ENCODE data around the gene CHRNG.
A peak's percentile ranks its signal among the peaks of the same experiment; 100 is the strongest.
"Not testable (repeated sequence)": the region's sequence is repeated elsewhere in the genome, so short reads cannot be mapped to it uniquely, and the experiment has no call there.

Gene CHRNG

DNA sequence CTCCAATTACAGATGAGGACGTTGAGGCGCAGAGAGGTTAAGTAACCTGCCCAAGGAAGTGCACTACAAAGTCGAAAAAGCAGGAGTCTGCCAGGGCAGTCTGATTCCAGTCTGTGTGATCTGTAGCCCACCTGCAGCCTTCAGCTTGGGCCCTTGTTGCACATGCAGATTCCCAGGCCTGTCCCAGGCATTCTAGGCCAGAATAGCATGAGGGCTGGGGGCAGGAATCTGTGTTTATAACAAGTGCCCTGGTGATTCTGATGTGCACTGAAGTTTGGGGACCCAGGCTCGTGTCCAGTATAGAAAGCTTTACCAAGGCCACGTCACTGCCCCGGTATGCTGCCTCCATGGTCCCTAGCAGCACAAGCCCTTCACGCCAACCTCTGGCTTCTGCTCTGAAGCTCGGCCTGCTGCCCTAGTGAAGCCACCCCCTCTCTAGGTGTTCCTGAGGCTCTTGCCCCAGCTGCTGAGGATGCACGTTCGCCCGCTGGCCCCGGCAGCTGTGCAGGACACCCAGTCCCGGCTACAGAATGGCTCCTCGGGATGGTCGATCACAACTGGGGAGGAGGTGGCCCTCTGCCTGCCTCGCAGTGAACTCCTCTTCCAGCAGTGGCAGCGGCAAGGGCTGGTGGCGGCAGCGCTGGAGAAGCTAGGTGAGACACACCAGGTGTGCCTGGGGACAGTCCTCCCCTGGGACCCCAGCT is 4.6 kb downstream of the CHRNG start:
- no peak for DNase-seq (ENCODE audit: low read depth in 2 of 2)

DNA sequence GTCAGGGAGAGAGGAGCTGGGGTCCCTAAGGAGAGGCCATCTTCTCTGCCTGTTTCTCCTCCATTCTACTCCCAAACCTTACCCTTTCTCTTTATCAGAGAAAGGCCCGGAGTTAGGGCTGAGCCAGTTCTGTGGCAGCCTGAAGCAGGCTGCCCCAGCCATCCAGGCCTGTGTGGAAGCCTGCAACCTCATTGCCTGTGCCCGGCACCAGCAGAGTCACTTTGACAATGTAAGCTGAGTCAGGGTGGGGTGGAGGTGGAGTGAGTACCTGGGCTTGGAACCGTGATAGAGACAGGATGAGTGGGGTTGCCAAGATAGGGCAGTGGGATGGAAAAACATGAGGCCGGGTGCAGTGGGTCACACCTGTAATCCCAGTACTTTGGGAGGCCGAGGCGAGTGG is 5.2 kb downstream of the CHRNG start:
- DNase-seq (ENCODE audit: low read depth in 2 of 2) = no peak

DNA sequence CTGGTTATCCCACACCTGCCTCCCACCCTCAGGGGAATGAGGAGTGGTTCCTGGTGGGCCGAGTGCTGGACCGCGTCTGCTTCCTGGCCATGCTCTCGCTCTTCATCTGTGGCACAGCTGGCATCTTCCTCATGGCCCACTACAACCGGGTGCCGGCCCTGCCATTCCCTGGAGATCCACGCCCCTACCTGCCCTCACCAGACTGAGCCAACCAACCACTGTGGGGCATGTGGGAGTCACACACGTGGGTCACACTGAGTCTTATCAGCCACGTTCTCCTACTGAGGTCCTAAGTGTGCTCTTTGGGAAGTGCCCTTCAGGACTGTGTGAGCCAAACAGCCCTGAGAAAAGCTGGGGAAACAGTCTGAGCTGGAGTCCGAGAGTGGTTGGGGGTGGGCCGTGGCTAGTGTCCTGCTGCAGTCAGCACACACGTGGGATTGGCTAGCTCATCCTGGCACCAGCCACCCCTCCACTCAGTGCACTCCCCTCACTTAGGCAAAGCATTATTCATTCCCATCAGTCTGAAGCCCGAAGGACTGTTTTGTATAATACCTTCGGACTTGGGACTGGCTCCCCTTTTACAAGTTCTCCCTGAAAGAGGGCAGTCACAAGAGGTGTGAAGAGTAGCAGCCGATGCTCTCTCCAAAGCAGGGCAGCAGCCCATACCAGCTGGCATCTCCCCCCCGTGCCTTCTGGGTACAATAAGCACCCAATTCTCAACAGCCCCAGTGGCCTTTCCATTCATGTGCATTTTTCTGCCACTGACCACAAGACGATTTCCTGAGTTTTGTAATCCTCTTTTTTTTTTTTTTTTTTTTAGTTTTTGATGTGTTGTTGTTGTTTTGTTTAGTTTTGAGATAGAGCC is 6.3 kb downstream of the CHRNG start:
- DNase-seq (ENCODE audit: low read depth in 2 of 2) = no peak

- DNase-seq (ENCODE audit: low read depth in 2 of 2) = no peak
Observed at GRCh38 chr2:232547991-232548390, 8.5 kb downstream of the CHRNG start.

DNA sequence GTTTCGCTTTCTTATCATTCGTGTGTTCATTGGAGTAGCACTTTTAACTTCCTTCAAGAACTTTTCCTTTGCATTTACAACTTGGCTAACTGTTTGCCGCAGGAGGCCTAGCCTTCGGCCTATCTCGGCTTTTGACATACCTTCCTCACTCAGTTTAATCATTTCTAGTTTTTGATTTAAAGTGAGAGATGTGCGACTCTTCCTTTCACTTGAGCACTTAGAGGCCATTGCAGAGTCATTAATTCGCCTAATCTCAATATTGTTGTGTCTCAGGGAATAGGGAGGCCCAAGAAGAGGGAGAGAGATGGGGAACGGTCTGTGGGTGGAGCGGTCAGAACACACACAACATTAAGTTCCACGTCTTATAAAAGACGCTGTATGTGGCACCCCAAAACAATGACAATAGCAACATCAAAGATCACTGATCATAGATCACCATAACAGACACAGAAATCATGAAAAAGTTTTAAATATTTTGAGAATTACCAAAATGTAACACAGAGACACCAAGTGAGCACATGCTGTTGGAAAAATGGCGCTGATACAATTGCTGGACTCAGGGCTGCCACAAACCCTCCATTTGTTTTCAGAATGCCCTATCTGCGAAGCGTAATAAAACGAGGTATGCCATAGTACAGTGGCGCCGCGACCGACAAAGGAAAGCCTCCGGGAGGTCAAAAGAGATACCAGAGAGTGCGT is 10.3 kb downstream of the CHRNG start:
- no peak for DNase-seq (ENCODE audit: low read depth in 2 of 2)

- peak; percentile 78 to 82 for DNase-seq (ENCODE audit: low read depth in 2 of 2)
Observed at GRCh38 chr2:232550354-232551249, 11.1 kb downstream of the CHRNG start, which contains the start of the genes EIF4E2 and TIGD1. Gene EIF4E2 (plus strand): TSS chr2:232550689. CDS start chr2:232550725, 36 bp downstream. Gene TIGD1 (minus strand): TSS chr2:232550557. CDS start chr2:232549882, 675 bp downstream.

DNA sequence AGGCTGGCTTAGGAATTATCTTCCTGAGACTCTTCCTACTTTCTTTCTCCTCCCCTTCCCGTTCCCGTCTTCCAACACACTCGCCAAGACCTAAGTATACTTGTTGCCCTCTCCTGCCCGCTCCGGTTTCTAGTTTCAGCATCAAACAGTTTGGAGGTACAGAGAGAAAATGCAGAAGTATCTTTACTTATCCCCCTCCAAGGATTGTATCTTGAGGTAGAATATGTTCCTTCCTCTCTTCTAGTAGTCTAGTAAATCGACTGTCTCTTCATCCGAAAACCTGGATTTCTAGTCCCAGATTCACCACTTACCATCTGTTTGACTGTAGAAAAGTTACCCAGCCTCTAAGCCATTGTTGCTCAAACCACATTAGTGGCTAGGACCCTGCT is 11.8 kb downstream of the CHRNG start:
- no peak for DNase-seq (ENCODE audit: low read depth in 2 of 2)

- no peak for DNase-seq (ENCODE audit: low read depth in 2 of 2)
Observed at GRCh38 chr2:232551776-232552175, 12.3 kb downstream of the CHRNG start.

- no peak for DNase-seq (ENCODE audit: low read depth in 2 of 2)
Observed at GRCh38 chr2:232556426-232556825, 16.9 kb downstream of the CHRNG start.

GRCh38 chr2:232562515-232563151 is 23.1 kb downstream of the CHRNG start:
- no peak for DNase-seq (ENCODE audit: low read depth in 2 of 2)

DNA sequence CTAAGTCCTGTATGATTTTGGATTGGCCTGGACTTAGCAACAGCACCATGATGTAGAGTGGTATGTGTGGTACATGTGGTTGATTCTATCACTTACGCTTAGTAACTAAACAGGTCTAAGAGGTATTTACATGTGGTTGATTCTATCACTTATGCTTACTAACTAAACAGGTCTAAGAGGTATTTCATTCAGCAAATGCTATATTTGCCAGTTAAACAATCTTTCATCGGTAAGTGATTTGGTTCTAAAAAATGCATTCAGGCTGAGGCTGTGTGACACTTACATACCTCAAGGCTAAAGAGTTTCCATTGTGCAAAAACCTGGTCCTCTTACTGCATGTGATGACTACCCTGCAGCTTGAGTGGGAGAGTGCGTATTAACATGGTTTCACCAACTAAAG is 24.1 kb downstream of the CHRNG start:
- DNase-seq (ENCODE audit: low read depth in 2 of 2) = no peak

DNA sequence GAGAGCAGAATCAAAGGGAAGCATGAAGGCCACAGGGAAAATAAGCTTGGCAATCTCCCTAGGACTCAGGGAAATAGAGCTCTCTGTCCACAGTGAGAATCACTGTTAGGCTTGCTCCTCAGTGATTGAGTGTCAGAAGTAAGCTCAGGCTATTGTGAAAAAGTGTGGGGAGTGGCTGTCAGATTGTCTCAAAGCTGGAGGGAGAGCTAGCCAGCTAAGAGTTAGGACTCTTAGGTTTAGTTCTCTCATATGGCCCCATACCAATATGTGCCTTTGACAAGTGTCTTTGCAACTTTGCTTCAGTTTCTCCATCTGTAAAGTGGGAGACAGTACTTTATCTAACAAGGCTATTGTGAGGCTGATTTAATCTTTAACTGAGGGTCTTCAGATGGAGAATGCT is 28.2 kb downstream of the CHRNG start:
- DNase-seq (ENCODE audit: low read depth in 2 of 2) = no peak

- DNase-seq (ENCODE audit: low read depth in 2 of 2) = no peak
Observed at GRCh38 chr2:232568161-232568560, 28.7 kb downstream of the CHRNG start.

DNA sequence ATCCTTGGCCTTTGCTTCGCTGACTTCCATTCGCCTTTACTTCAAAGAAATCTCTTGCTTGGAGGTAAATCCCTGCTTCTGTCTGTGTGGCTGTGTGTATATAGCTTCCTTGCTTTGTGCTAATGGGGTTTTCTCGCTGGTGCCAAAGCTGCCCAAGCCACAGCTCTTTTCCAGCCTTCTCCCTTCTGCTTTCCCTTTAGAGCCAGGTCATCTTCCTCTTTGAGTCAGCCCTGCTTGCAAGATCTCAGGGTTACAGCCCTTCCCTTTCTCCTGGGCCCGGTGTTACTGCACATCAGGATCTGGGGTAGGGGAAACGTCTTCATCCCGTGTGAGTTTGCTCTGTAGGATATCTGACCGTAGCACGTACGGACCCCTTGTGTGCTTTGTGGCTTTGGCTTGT is 30.0 kb downstream of the CHRNG start:
- DNase-seq (ENCODE audit: low read depth in 2 of 2) = no peak

GRCh38 chr2:232570481-232570880 is 31.0 kb downstream of the CHRNG start:
- not testable (repeated sequence) for DNase-seq (ENCODE audit: low read depth in 2 of 2)

- DNase-seq (ENCODE audit: low read depth in 2 of 2) = no peak
Observed at GRCh38 chr2:232571026-232571474, 31.6 kb downstream of the CHRNG start.

- no peak for DNase-seq (ENCODE audit: low read depth in 2 of 2)
Observed at GRCh38 chr2:232573042-232573441, 33.5 kb downstream of the CHRNG start.

GRCh38 chr2:232573771-232574435 is 34.4 kb downstream of the CHRNG start:
- no peak for DNase-seq (ENCODE audit: low read depth in 2 of 2)

- no peak for DNase-seq (ENCODE audit: low read depth in 2 of 2)
Observed at GRCh38 chr2:232574674-232575403, 35.3 kb downstream of the CHRNG start.

DNA sequence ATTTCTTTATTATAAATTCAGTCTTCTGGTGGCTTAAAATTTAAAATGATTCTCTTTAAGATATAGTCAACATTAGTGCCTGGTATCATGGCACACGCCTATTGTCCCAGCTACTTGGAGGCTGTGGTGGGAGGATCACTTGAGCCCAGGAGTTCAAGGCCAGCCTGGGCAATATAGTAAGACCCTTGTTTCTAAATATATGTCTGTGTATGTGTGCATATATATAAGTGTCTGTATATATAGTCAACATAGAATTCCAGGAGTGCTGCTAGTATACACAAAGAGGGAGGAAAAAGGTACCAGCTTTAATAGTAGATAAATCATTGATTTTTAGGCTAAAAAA is 35.9 kb downstream of the CHRNG start:
- DNase-seq (ENCODE audit: low read depth in 2 of 2) = no peak

All from fibroblast of skin of left biceps (primary cell).